HepG2 (cell line): ENCODE measurements around the gene MTX1. TPM values are rescaled to one million over a fixed set of nuclear protein-coding genes. Genes with fewer than 3 reads are reported as not detected.

Source experiments
- CREB1 ChIP-seq, 2 experiments: fragments of 450-650 bp in 1 of 2; IDR thresholded peaks; 2 replicates each; pipeline ENCODE4 v1.6.1; 2016 to 2017; ENCODE audit warnings: control low read depth in 1 of 2, mild to moderate bottlenecking in 1 of 2, missing compliant biosample characterization in 1 of 2, missing genetic modification characterization in 1 of 2
- ERF ChIP-seq: IDR thresholded peaks from 2 replicates; pipeline ENCODE4 v1.6.1; 2018; ENCODE audit warnings: missing biosample characterization, missing genetic modification reagents
- GABPB1 ChIP-seq: IDR thresholded peaks from 2 replicates; pipeline ENCODE4 v1.6.1; 2016; ENCODE audit warnings: mild to moderate bottlenecking, missing genetic modification reagents, moderate library complexity, missing compliant biosample characterization
- JARID2 ChIP-seq: sonication (generic); formaldehyde crosslinking; IDR thresholded peaks from 2 replicates; pipeline ENCODE4 v1.8.1; 2023; ENCODE audit warnings: missing genetic modification reagents, inconsistent platforms; ENCODE audit not compliant: insufficient replicate concordance
- KLF12 ChIP-seq: sonication (generic); formaldehyde crosslinking; IDR thresholded peaks from 2 replicates; pipeline ENCODE4 v1.4.0; 2020; ENCODE audit warnings: missing genetic modification reagents, borderline replicate concordance
- MTF1 ChIP-seq: sonication (generic); formaldehyde crosslinking; IDR thresholded peaks from 2 replicates; pipeline ENCODE4 v1.5.0; 2020; ENCODE audit warnings: missing genetic modification reagents
- MXD4 ChIP-seq: IDR thresholded peaks from 2 replicates; pipeline ENCODE4 v1.6.1; 2016; ENCODE audit warnings: mild to moderate bottlenecking, missing biosample characterization, missing genetic modification reagents
- NFKBIZ ChIP-seq: IDR thresholded peaks from 2 replicates; pipeline ENCODE4 v1.6.1; 2018; ENCODE audit warnings: missing genetic modification reagents, missing compliant biosample characterization
- NR2F1 ChIP-seq, 2 experiments: fragments of 450-650 bp in 1 of 2; formaldehyde crosslinking in 1 of 2; IDR thresholded peaks; 2 replicates each; pipeline versions ENCODE4 v1.5.0 to v1.6.1; 2016 to 2020; ENCODE audit warnings: mild to moderate bottlenecking in 1 of 2, missing compliant biosample characterization in 1 of 2, missing genetic modification reagents in 1 of 2, moderate library complexity in 1 of 2
- NR3C1 ChIP-seq: sonication (generic); formaldehyde crosslinking; IDR thresholded peaks from 2 replicates; pipeline ENCODE4 v1.4.0; 2020; ENCODE audit warnings: missing genetic modification reagents
- POLR2G ChIP-seq: fragments of 200-400 bp; formaldehyde crosslinking; IDR thresholded peaks from 2 replicates; pipeline ENCODE4 v1.6.1; 2018; ENCODE audit warnings: mild to moderate bottlenecking, low read depth, low read length, moderate library complexity
- RBFOX2 ChIP-seq: fragments of 200-400 bp; formaldehyde crosslinking; IDR thresholded peaks from 2 replicates; pipeline ENCODE4 v1.6.1; 2017; ENCODE audit warnings: low read depth, mild to moderate bottlenecking, low read length
- SMC3 ChIP-seq: IDR thresholded peaks from 2 replicates; pipeline ENCODE4 v1.6.1; 2011; ENCODE audit warnings: low read length, improper control_type of control experiment
- SNRNP70 ChIP-seq: fragments of 200-400 bp; formaldehyde crosslinking; IDR thresholded peaks from 2 replicates; pipeline ENCODE4 v1.6.1; 2017; ENCODE audit warnings: mild to moderate bottlenecking, low read depth, low read length, moderate library complexity
- ZFX ChIP-seq: sonication (generic); formaldehyde crosslinking; IDR thresholded peaks from 2 replicates; pipeline ENCODE4 v1.4.0; 2020; ENCODE audit warnings: mild to moderate bottlenecking, low read depth, missing genetic modification reagents, moderate library complexity
- ZMYM2 ChIP-seq: sonication (generic); formaldehyde crosslinking; IDR thresholded peaks from 2 replicates; pipeline ENCODE4 v1.8.0; 2022; ENCODE audit warnings: mild to moderate bottlenecking, missing genetic modification reagents
- ZNF317 ChIP-seq: sonication (generic); formaldehyde crosslinking; IDR thresholded peaks from 2 replicates; pipeline ENCODE4 v1.5.0; 2020; ENCODE audit warnings: mild to moderate bottlenecking, missing genetic modification reagents
- ZNF329 ChIP-seq: sonication (generic); formaldehyde crosslinking; IDR thresholded peaks from 2 replicates; pipeline ENCODE4 v1.9.0; 2021; ENCODE audit warnings: low read depth, mild to moderate bottlenecking, missing genetic modification reagents
- ZNF543 ChIP-seq: sonication (generic); formaldehyde crosslinking; IDR thresholded peaks from 2 replicates; pipeline ENCODE4 v1.4.0; 2020; ENCODE audit warnings: mild to moderate bottlenecking, missing genetic modification reagents
- ZNF674 ChIP-seq: sonication (generic); formaldehyde crosslinking; IDR thresholded peaks from 2 replicates; pipeline ENCODE4 v1.5.0; 2020; ENCODE audit warnings: low read depth, mild to moderate bottlenecking, missing genetic modification reagents
- polyA plus RNA-seq, 8 experiments: library from polyadenylated mRNA; depleted of rRNA in 3 of 8; stranded (reverse) in 7 of 8; unstranded in 1 of 8; fragments of >200 nt; fragmentation: Illumina TruSeq in 4 of 8; extraction: Trizol in 4 of 8; gene quantifications; 2 replicates each; pipeline versions ENCODE4 v1.2.1 to v1.2.3, GENCODE V29; 2011 to 2016; ENCODE audit warnings: low read depth in 4 of 8, missing spikeins in 1 of 8, mixed read lengths in 1 of 8; ENCODE audit not compliant: insufficient read depth in 1 of 8
- total RNA-seq, 5 experiments: library from RNA; depleted of rRNA; stranded (reverse); fragments of >200 nt; fragmentation: Illumina TruSeq; extraction: Trizol; gene quantifications; 2 replicates each; pipeline ENCODE4 v1.2.3, GENCODE V29; 2016; ENCODE audit warnings: low read depth in 1 of 5
- TF ChIP-seq, protein P1 (sequence below): IDR thresholded peaks from 2 replicates; pipeline ENCODE4 v1.6.1; 2012; ENCODE audit warnings: inconsistent platforms
- TF ChIP-seq, protein P2 (sequence below): sonication (generic); formaldehyde crosslinking; IDR thresholded peaks from one replicate; pipeline ENCODE4 v1.5.1; 2020; ENCODE audit warnings: mild to moderate bottlenecking, missing genetic modification reagents; ENCODE audit errors: not compliant biosample characterization

Gene MTX1
- total and polyA plus RNA-seq, 2 of the 13 experiments (the other 11 are each of a cell fraction or from before 2014, with no cell fraction given), result 64.5 to 72.6 TPM

DNA sequence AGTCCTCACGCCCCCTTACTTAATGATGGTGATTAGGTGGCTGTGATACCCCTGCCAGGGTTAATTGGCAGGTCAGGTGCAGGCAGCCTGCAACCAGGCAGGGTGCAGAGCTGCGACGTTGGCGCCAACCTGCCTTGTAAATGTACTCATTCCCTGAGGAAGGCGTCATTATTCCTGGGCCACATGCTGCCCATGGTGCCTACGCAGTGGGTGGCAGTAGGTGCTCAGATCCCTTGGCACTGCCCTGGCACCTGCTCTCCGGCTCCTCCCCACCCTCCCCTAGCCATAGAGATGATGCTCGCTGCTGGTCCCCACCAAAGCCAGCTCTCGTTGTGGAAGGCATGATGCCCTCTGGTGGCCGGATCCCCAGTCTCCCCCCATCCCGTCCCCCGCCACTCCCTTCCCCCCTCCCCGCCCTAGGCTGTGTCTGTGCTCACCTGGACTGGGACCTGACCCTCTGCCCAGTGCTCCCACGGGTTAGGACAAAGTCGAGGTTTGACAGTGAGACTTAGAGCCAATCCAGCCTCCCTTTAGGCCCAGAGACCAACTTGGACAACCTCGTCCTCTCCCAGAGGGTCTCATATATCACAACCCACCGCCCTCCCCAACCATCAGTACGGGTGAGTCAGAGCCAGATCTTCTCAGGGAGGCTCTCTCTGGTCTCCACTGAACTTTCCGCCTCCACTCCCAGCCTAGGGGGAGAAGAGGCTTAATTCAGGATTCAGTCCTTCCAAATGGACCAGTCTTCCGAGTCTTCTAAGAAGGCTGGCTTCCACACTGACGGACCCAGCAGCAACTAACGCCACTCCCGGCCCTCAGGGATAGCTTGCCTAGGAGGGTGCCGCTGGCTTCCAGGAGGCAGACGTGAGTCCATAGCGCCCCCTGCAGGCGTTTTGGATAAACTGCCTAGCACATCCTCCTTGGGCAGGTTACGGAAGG is 41.1 kb upstream of the MTX1 start (continued):
- TF ChIP-seq ZNF317 (CRISPR knock-in tag) (no peak), NFKBIZ (CRISPR knock-in tag) (0 out of 2 replicates have a peak, but pooled peaks have one; percentile 63), MXD4 (CRISPR knock-in tag) (peak; percentile 23; the same call in 1 of the 2 replicates), JARID2 (CRISPR knock-in tag) (no peak), KLF12 (CRISPR knock-in tag) (no peak), ZNF543 (no peak), SNRNP70 (no peak), GABPB1 (CRISPR knock-in tag) (no peak; the same call in none of the 2 replicates), ZNF329 (CRISPR knock-in tag) (no peak), ZNF674 (CRISPR knock-in tag) (no peak), ZMYM2 (CRISPR knock-in tag) (no peak), ZFX (CRISPR knock-in tag) (0 out of 2 replicates have a peak, but pooled peaks have one; percentile 18), SMC3 (peak; percentile 81), RBFOX2 (no peak), MTF1 (CRISPR knock-in tag) (no peak), NR3C1 (CRISPR knock-in tag) (no peak), POLR2G (no peak), CREB1 (IDR thresholded peaks at IDR 0.05) (no peak), CREB1 (CRISPR knock-in tag; IDR thresholded peaks at IDR 0.05) (no peak), ERF (CRISPR knock-in tag) (0 out of 2 replicates have a peak, but pooled peaks have one; percentile 12), NR2F1 (CRISPR knock-in tag; IDR thresholded peaks at IDR 0.05) (peak in 1 of 2 experiments; percentile 37; a peak in 1 of 4 replicates)
- TF ChIP-seq, protein P1, sequence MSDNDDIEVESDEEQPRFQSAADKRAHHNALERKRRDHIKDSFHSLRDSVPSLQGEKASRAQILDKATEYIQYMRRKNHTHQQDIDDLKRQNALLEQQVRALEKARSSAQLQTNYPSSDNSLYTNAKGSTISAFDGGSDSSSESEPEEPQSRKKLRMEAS, result peak; percentile 26; the same call in 1 of the 2 replicates
- TF ChIP-seq, protein P2, sequence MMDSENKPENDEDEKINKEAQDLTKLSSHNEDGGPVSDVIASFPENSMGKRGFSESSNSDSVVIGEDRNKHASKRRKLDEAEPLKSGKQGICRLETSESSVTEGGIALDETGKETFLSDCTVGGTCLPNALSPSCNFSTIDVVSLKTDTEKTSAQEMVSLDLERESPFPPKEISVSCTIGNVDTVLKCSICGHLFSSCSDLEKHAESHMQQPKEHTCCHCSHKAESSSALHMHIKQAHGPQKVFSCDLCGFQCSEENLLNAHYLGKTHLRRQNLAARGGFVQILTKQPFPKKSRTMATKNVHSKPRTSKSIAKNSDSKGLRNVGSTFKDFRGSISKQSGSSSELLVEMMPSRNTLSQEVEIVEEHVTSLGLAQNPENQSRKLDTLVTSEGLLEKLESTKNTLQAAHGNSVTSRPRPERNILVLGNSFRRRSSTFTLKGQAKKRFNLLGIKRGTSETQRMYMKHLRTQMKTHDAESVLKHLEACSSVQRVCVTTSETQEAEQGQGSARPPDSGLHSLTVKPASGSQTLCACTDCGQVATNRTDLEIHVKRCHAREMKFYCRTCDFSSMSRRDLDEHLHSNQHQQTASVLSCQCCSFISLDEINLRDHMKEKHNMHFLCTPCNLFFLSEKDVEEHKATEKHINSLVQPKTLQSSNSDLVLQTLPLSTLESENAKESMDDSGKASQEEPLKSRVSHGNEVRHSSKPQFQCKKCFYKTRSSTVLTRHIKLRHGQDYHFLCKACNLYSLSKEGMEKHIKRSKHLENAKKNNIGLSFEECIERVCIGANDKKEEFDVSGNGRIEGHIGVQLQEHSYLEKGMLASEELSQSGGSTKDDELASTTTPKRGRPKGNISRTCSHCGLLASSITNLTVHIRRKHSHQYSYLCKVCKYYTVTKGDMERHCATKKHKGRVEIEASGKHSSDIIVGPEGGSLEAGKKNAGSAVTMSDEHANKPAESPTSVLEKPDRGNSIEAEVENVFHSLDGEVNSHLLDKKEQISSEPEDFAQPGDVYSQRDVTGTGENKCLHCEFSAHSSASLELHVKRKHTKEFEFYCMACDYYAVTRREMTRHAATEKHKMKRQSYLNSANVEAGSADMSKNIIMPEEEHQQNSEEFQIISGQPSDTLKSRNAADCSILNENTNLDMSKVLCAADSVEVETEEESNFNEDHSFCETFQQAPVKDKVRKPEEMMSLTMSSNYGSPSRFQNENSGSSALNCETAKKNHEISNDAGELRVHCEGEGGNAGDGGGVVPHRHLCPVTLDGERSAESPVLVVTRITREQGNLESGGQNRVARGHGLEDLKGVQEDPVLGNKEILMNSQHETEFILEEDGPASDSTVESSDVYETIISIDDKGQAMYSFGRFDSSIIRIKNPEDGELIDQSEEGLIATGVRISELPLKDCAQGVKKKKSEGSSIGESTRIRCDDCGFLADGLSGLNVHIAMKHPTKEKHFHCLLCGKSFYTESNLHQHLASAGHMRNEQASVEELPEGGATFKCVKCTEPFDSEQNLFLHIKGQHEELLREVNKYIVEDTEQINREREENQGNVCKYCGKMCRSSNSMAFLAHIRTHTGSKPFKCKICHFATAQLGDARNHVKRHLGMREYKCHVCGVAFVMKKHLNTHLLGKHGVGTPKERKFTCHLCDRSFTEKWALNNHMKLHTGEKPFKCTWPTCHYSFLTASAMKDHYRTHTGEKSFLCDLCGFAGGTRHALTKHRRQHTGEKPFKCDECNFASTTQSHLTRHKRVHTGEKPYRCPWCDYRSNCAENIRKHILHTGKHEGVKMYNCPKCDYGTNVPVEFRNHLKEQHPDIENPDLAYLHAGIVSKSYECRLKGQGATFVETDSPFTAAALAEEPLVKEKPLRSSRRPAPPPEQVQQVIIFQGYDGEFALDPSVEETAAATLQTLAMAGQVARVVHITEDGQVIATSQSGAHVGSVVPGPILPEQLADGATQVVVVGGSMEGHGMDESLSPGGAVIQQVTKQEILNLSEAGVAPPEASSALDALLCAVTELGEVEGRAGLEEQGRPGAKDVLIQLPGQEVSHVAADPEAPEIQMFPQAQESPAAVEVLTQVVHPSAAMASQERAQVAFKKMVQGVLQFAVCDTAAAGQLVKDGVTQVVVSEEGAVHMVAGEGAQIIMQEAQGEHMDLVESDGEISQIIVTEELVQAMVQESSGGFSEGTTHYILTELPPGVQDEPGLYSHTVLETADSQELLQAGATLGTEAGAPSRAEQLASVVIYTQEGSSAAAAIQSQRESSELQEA (CRISPR knock-in tag), result no peak
